NCI-H226 (cell line): ENCODE results near the gene TRAF1.

Experiments
- DNase-seq: peaks from one replicate; pipeline ENCODE4 v3.0.0-alpha.2; 2015

Gene TRAF1

GRCh38 chr9:120938851-120939250 is 12.3 kb upstream of the TRAF1 start:
- DNase-seq: no peak

- DNase-seq: no peak
Observed at GRCh38 chr9:120937596-120937995, 11.0 kb upstream of the TRAF1 start.

- DNase-seq: no peak
Observed at GRCh38 chr9:120937127-120937526, 10.5 kb upstream of the TRAF1 start.

- no peak for DNase-seq
Observed at GRCh38 chr9:120936764-120937122, 10.1 kb upstream of the TRAF1 start.

GRCh38 chr9:120936011-120936763 is 9.6 kb upstream of the TRAF1 start:
- peak; percentile 88 for DNase-seq

GRCh38 chr9:120935383-120935857 is 8.8 kb upstream of the TRAF1 start:
- peak; percentile 97 for DNase-seq

GRCh38 chr9:120934281-120934680 is 7.7 kb upstream of the TRAF1 start:
- DNase-seq: no peak

- DNase-seq: no peak
Observed at GRCh38 chr9:120933310-120934055, 6.9 kb upstream of the TRAF1 start.

GRCh38 chr9:120932086-120932823 is 5.7 kb upstream of the TRAF1 start:
- DNase-seq: no peak

- DNase-seq: peak; percentile 32
Observed at GRCh38 chr9:120931231-120932085, 4.9 kb upstream of the TRAF1 start.

GRCh38 chr9:120929229-120929791 is 2.7 kb upstream of the TRAF1 start:
- DNase-seq: no peak

GRCh38 chr9:120928483-120929228 is 2.1 kb upstream of the TRAF1 start:
- DNase-seq: peak; percentile 28

GRCh38 chr9:120928015-120928482 is 1.5 kb upstream of the TRAF1 start:
- no peak for DNase-seq

GRCh38 chr9:120927269-120928014 is 846 bp upstream of the TRAF1 start:
- no peak for DNase-seq

- peak; percentile 69 for DNase-seq
Observed at GRCh38 chr9:120925535-120926396, 830 bp downstream of the TRAF1 start.

- no peak for DNase-seq
Observed at GRCh38 chr9:120924698-120925534, 1.7 kb downstream of the TRAF1 start.

GRCh38 chr9:120923620-120924328 is 2.8 kb downstream of the TRAF1 start:
- DNase-seq: no peak
